A673 (cell line): Measurements from ENCODE around the gene PRSS48.

ENCODE experiments used
- CTCF ChIP-seq: fragments of 300-800, 200-600 bp; sonication (generic); conservative IDR thresholded peaks from 2 replicates; pipeline ENCODE4 v1.5.1; 2017; ENCODE audit warnings: low read depth, mild to moderate bottlenecking, antibody characterized with exemption, low read length, moderate library complexity, mixed read lengths
- EZH2 ChIP-seq: fragments of 200-600 bp; sonication (generic); IDR thresholded peaks from 2 replicates; pipeline ENCODE4 v1.6.1; 2017; ENCODE audit warnings: borderline replicate concordance, low read depth, mild to moderate bottlenecking, mixed read lengths, antibody characterized with exemption, low read length; ENCODE audit not compliant: poor library complexity, severe bottlenecking

- TF ChIP-seq CTCF = no peak
- no peak for TF ChIP-seq EZH2
Observed at GRCh38 chr4:151302432-151302831, 25.5 kb downstream of the PRSS48 start.
